Smooth muscle cell (in vitro differentiated cells): ENCODE data around the gene XPNPEP2. TPM values are rescaled to one million over a fixed set of nuclear protein-coding genes. Genes with fewer than 3 reads are reported as not detected.
"Not testable (repeated sequence)": the region's sequence is repeated elsewhere in the genome, so short reads cannot be mapped to it uniquely, and the experiment has no call there.

Source experiments
- DNase-seq: peaks from one replicate; lab custom pipeline; 2025; ENCODE audit not compliant: unreplicated experiment; lab: John Stamatoyannopoulos, UW
- H2AFZ ChIP-seq: fragments of 200-600 bp; sonication (generic); 2 replicates; pipeline ENCODE4 v1.6.0; 2016; ENCODE audit warnings: antibody characterized with exemption, low read depth, mild to moderate bottlenecking
- H3F3A ChIP-seq: fragments of 200-600 bp; sonication (generic); 2 replicates; pipeline ENCODE4 v1.6.0; 2017; ENCODE audit warnings: antibody characterized with exemption, low read depth
- H3K27ac ChIP-seq: fragments of 200-600 bp; sonication (generic); 2 replicates; pipeline ENCODE4 v1.5.1; 2016; ENCODE audit warnings: low read depth, mild to moderate bottlenecking
- H3K27me3 ChIP-seq: fragments of 200-600 bp; sonication (generic); 2 replicates; pipeline ENCODE4 v1.6.1; 2016; ENCODE audit warnings: low read depth, mild to moderate bottlenecking
- H3K36me3 ChIP-seq: fragments of 200-600 bp; sonication (generic); 2 replicates; pipeline ENCODE4 v1.5.1; 2016; ENCODE audit warnings: low read depth
- H3K4me1 ChIP-seq: fragments of 200-600 bp; sonication (generic); 2 replicates; pipeline ENCODE4 v1.5.1; 2016; ENCODE audit warnings: low read depth
- H3K4me2 ChIP-seq: fragments of 200-600 bp; sonication (generic); 2 replicates; pipeline ENCODE4 v1.6.0; 2016; ENCODE audit warnings: mild to moderate bottlenecking
- H3K4me3 ChIP-seq: fragments of 200-600 bp; sonication (generic); 2 replicates; pipeline ENCODE4 v1.5.1; 2016; ENCODE audit warnings: mild to moderate bottlenecking
- H3K79me2 ChIP-seq: fragments of 200-600 bp; sonication (generic); 2 replicates; pipeline ENCODE4 v1.6.0; 2016; ENCODE audit warnings: low read depth, mild to moderate bottlenecking
- H3K9ac ChIP-seq: fragments of 200-600 bp; sonication (generic); 2 replicates; pipeline ENCODE4 v1.6.0; 2016; ENCODE audit warnings: low read depth
- H3K9me3 ChIP-seq: fragments of 200-600 bp; sonication (generic); replicated peaks from 2 replicates; pipeline ENCODE4 v1.5.1; 2016; ENCODE audit warnings: low read depth
- H4K20me1 ChIP-seq: fragments of 200-600 bp; sonication (generic); 2 replicates; pipeline ENCODE4 v1.6.0; 2016; ENCODE audit warnings: low read depth
- CTCF ChIP-seq: fragments of 200-600 bp; sonication (generic); IDR thresholded peaks from 2 replicates; pipeline ENCODE4 v1.5.1; 2017; ENCODE audit warnings: borderline replicate concordance, mild to moderate bottlenecking, antibody characterized with exemption; ENCODE audit not compliant: insufficient read depth, poor library complexity, severe bottlenecking
- WGBS: methylation state at CpG from one replicate; pipeline ENCODE4 v1.1.7; 2016; ENCODE audit warnings: low lambda C conversion rate; 5-methylcytosine and 5-hydroxymethylcytosine counted together
- polyA plus RNA-seq: library from polyadenylated mRNA; unstranded; fragments of >200 nt; fragmentation: Nextera tagmentation; extraction: Ambion mirVana; gene quantifications from 2 replicates; pipeline ENCODE4 v1.2.1, GENCODE V29; 2016
- total RNA-seq: library from RNA; depleted of rRNA; stranded (reverse); fragments of >200 nt; gene quantifications from 2 replicates; pipeline ENCODE4 v1.2.3, GENCODE V29; 2014

The XPNPEP2 gene
- total and polyA plus RNA-seq, 2 experiments from 2014 or later: 0.09 to 0.13 TPM

- Histone ChIP-seq H3K27me3 (no peaks in the 10 kb centered on the region), H2AFZ (no peak overlapping the region), H3K79me2 (no peaks in the 10 kb centered on the region), H3K4me3 (no peak overlapping the region), H3K27ac (no peak overlapping the region), H3K4me1 (no peaks in the 10 kb centered on the region), H3F3A (no peaks in the 10 kb centered on the region), H3K9me3 (no peaks in the 10 kb centered on the region), H3K9ac (no peak overlapping the region), H3K4me2 (no peak overlapping the region), H4K20me1 (no peaks in the 10 kb centered on the region), H3K36me3 (no peaks in the 10 kb centered on the region)
- no peak for DNase-seq
- TF ChIP-seq CTCF: no peak
- 68% methylated on average over 14 of the region's 21 CpGs for WGBS
Measured at GRCh38 chrX:129741880-129742758, 3.3 kb downstream of the XPNPEP2 start.

GRCh38 chrX:129742759-129743152 lies 4.0 kb downstream of the XPNPEP2 start:
- not testable (repeated sequence) for H3F3A ChIP-seq, H3K9me3 ChIP-seq, H3K27me3 ChIP-seq, H3K36me3 ChIP-seq, DNase-seq, H3K9ac ChIP-seq, H4K20me1 ChIP-seq, H3K27ac ChIP-seq, H3K79me2 ChIP-seq, H3K4me2 ChIP-seq, H3K4me3 ChIP-seq, H3K4me1 ChIP-seq, H2AFZ ChIP-seq
- 72% methylated on average over 6 of the region's 6 CpGs for WGBS

- Histone ChIP-seq H3F3A (no peaks in the 10 kb centered on the region), H2AFZ (no peak overlapping the region), H3K79me2 (no peaks in the 10 kb centered on the region), H3K27ac (no peak overlapping the region), H3K9me3 (no peaks in the 10 kb centered on the region), H3K4me2 (no peak overlapping the region), H4K20me1 (no peaks in the 10 kb centered on the region), H3K4me1 (no peaks in the 10 kb centered on the region), H3K9ac (no peak overlapping the region), H3K4me3 (no peak overlapping the region), H3K27me3 (no peaks in the 10 kb centered on the region), H3K36me3 (no peaks in the 10 kb centered on the region)
- DNase-seq: no peak
- TF ChIP-seq CTCF: no peak
- WGBS: 73% methylated on average over 4 of the region's 4 CpGs
Measured at GRCh38 chrX:129743821-129744220, 5.0 kb downstream of the XPNPEP2 start.

GRCh38 chrX:129744861-129745321 lies 6.1 kb downstream of the XPNPEP2 start:
- Histone ChIP-seq H2AFZ (no peak overlapping the region), H3K27me3 (no peaks in the 10 kb centered on the region), H3K27ac (no peak overlapping the region), H3K9ac (no peak overlapping the region), H3K4me2 (no peak overlapping the region), H3K4me3 (no peak overlapping the region), H3K36me3 (no peaks in the 10 kb centered on the region), H3F3A (no peaks in the 10 kb centered on the region), H3K4me1 (no peaks in the 10 kb centered on the region), H4K20me1 (no peaks in the 10 kb centered on the region), H3K79me2 (no peaks in the 10 kb centered on the region), H3K9me3 (no peaks in the 10 kb centered on the region)
- WGBS: 82% methylated on average over 10 of the region's 10 CpGs
- no peak for TF ChIP-seq CTCF
- no peak for DNase-seq
